Umbilical cord (tissue), 2 donors: ENCODE results near the gene MMP7. TPM values are rescaled to one million over a fixed set of nuclear protein-coding genes. Genes with fewer than 3 reads are reported as not detected.
A peak's percentile ranks its signal among the peaks of the same experiment; 100 is the strongest.

Source experiments
- DNase-seq: peaks from one replicate; pipeline ENCODE4 v3.0.0-alpha.2; 2015; ENCODE audit warnings: low spot score
- total RNA-seq: library from RNA; depleted of rRNA; stranded (reverse); fragments of >200 nt; gene quantifications from one replicate; pipeline ENCODE4 v1.2.3, GENCODE V29; 2014; ENCODE audit warnings: low replicate concordance; ENCODE audit not compliant: insufficient read depth

MMP7 gene
- total RNA-seq, 1 donor from 2014 or later, result 23.8 TPM

DNA sequence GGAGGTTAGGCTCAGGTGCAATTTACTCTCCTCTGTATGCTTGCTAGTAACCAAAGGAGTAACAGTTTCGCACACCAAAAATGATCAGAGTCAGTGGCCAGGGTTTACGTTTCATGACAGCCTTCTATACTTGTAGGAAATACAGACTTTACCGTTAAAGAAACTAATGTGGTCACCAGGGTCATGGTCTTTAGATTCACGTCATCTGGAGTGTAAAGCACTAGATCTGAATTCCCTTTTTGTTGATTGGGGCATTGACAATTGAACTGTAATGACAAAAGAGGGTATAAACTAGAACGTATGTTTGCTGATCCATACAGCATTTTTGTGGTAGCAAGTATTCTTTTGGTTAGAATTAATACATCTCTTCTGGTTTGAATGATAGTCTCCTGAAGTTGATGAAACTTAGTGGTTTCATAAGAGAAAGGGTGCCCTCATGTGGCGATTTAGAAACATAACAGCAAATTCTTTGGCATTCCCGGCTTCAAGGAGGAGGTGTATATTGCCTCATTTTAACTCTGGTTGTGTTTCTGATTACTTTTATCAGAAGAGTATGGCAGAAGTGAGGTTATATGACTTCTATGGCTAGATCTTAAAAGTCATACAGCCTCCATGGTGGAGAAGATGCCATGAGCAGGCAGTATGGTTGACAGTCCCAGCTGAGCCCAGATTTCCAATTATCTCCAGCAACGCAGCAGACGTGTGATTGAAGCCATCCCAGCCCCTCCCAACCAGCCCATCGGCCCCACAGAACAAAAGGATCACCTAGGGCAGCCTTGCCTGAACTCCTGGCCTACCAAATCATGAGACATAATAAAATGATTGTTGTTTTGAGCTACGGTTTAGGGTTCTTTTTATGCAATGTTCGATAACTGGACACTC lies 35.1 kb downstream of the MMP7 start:
- peak; percentile 84 for DNase-seq

- no peak for DNase-seq
Measured at GRCh38 chr11:102494216-102494615, 36.3 kb downstream of the MMP7 start.

- DNase-seq, result no peak
Measured at GRCh38 chr11:102493524-102493923, 37.0 kb downstream of the MMP7 start.

- no peak for DNase-seq
Measured at GRCh38 chr11:102491969-102492368, 38.6 kb downstream of the MMP7 start.

DNA sequence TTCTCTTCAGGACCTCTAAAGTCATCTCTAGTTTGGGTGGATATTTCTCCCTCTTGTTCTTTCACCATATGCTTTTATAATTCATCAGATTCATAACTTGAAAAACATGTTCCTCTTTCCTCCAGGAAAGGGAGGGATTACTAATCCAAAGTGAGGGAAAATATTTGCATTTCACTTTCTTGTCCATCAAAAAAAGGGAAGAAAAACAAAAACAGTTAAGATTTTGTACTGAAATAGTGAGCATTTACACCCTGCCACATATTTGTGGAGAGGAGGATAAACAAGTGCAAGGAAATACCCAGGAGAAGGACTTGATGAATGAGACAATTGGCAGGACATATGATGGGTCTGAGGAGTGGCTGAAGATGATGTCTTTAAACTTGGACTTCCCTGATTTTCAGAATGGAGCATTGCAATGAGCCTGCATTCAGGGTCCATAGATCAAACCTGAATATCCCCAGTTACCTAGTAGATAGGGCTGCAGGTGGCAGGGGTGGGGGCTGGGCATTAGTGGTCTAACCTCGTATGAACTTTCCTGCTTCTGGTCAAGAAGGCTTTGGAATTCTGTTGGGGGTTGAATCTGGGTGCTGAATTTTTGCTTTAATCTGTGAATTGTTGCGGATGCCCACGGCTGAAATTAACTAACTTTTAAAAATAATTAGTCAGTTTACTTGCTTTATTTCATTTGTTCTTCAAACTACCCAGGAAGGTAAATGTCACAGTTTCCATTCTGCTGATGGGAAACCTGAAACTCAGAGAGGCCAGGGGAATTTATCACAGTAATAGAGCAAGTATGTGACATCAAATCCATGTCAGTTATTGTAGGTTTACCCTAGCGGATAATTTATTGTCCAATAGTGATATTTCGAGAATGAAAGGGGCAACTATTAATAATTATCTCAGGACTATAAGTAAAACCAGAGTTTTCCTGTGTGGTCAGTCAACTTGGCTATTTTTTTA lies 41.1 kb downstream of the MMP7 start:
- no peak for DNase-seq

DNA sequence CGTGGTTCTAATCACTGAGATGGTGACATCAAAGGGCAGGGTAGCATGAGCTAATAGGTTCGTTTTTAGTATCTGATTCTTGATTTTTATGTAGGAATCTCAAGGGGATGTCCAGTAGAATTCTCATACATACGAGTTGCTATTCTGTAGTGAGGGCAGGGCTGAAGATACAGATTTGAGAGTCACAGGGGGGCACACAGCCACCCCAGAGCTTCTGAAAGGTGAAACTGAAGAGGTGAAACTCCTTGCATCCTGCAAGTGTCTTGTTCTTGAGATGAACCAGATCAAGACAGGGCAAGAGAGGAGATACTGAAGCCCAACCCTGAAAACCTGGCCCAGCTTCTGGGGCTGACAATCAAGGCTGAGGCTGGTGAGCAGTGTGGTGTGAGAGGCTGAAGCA lies 42.3 kb downstream of the MMP7 start:
- no peak for DNase-seq

GRCh38 chr11:102487214-102487613 lies 43.3 kb downstream of the MMP7 start:
- no peak for DNase-seq

DNA sequence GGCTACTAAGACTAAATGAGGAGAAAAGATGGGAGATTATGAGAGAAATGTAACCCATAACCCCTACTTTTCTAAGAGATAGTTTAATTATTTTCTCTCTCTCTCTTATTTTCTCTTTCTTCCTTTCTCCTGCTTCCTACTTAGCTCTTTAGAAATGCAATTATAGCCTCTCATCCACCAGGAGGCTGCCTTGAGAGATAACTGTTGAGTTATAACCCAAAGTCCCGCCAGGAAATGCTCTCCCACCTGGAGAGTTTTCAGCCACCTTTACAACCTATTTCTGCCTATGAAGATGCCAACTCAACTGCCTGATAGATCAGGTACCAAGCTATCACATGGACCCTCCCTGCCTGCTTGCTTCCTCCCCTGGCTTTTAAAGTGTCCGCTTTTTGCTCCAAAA lies 44.0 kb downstream of the MMP7 start:
- no peak for DNase-seq

DNA sequence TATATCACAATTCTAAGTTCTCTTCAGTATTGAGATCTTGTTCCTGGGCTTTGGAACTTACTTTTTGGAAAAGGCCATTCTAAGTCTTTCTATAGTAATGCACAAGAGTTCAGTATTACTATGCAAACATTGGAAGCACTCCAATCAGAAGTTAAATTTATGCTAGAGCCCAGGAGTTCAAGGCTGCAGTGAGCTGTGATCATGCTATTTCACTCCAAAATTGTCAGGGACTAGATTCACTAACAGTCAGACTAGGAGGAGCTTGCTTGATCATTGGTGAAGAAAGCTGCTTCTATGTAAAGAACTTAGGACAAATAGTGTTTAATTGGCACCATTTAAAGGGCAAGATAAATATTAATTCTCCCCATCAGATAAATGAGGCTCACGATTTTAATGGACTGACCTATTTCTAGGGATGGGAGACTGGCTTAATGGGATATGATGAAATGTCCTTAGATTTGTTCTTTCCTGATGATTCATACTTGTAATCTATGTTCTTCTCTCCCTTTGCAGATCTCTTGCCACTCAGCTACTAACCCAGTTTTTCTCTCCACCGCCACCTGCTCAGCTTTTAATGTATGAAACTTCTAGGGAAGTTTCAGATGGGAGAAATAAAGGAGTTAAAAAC lies 45.3 kb downstream of the MMP7 start:
- DNase-seq, result no peak

GRCh38 chr11:102482433-102482832 lies 48.1 kb downstream of the MMP7 start:
- DNase-seq, result no peak

DNA sequence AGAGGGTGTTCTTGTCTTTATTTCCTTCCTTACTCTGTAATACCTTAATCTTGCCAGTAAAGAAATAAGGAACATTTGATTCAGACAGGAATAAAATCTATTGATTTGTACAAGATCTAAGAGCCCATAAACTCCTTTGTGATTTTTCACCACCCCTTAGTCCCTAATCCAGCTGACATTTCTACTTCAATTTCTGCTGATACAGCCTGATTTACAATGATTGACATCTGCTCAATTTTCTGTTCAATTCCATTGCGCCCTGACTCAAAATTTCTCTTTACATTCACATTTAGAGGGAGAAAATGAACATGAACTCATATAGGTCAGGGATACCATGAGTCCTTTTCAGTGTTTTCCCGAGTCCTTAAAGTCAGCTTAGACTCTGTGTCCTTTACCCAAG lies 50.8 kb downstream of the MMP7 start:
- DNase-seq, result no peak

DNA sequence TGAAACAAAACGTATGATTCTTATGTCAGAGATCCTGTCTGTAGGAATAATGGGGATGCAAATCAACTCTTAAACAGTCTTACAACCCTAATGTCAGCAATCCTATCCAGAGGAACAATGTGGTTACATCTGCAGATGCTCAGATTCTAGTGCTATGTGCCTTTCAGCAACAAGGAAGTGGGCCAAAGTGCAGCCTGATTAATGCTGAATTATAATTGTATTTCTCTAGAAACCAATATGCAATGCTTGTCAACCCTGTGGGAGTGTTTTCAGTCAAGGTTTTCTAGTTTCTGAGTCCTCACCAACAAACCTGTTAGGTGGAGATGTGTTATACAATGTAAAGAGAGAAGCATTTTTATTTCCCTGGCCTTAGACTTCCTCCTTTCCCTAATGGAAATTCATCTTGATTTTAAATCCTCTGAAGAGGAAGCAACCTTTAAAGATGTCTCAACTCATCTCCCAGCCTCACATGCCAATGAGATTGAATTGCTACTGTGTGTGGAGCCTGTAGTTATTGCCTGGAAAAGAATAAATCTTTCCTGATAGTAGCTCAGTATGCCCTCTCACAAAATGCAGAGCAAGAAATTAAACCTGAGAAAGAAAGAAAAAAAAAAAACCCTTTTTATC lies 51.8 kb downstream of the MMP7 start:
- DNase-seq, result no peak

DNA sequence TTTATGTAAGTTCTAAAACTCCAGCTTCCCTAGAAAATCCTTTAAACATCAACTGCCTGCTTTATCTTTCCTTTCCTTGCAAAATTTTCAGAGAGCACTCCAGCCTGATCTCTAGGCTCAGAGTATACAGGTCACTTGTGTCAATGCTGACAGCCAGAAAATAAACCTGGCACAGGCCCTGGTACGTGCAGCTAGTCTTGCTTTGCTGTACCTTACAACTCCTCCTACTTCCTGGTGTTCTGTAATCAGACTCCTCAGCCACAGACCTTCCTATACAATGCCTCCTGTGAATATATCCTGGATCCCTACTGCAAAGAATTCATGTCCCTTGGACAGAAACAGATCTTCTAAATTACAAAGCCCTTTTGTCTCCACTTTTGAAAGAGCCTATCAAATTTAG lies 53.7 kb downstream of the MMP7 start:
- DNase-seq, result peak; percentile 96

DNA sequence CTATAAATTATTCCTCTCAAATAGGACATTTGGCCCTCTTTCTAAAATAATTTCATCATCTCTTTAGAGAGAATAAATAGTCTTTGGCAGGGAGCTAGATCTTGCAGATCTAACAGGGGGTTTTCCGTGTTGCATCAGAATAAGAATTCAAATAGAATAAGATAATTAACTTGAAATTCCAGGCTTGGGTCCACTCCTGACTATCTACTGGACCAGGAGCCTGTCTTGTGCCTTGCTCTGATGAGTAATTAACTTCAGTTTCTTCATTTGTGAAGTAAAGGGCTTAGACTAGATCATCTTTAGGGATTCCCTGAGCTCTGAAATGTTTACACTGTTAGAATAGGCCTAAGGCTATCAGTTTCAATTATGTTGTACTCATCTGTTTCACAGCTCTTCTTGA lies 54.5 kb downstream of the MMP7 start:
- no peak for DNase-seq

GRCh38 chr11:102473543-102473942 lies 57.0 kb downstream of the MMP7 start:
- no peak for DNase-seq

DNA sequence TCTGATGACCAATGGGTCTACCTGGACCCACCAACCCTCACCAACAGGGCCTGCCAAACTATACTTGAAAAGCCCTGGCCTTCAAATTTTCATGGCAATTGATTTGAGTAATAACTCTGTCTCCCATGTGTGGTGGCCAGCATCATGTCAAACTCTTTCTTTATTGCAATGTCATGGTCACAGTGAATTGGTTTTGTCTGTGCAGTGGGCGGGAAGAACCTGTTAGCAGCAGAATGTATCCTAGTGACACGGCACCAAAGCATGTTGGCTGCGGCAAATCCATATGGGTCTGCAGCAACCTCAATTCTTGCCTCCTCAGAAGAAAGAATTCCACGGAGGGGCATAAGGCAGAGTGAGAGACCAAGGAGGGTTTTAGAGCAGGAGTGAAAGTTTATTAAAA lies 58.4 kb downstream of the MMP7 start:
- no peak for DNase-seq

- DNase-seq, result no peak
Measured at GRCh38 chr11:102471474-102471873, 59.1 kb downstream of the MMP7 start.
